Prostate gland (tissue), 2 donors: Measurements from ENCODE around the gene FAM168A.

ENCODE experiments used
- POLR2A ChIP-seq: fragments of 450-650 bp; IDR thresholded peaks from one replicate; pipeline ENCODE4 v1.6.1; 2016; ENCODE audit warnings: antibody characterized with exemption, mild to moderate bottlenecking
- TF ChIP-seq, protein P1 (sequence below), 4 experiments: fragments of 200-600 bp in 2 of 4; fragments of 450-650 bp in 2 of 4; sonication (generic) in 2 of 4; IDR thresholded peaks; 1 replicate in 3 of 4; 2 replicates in 1 of 4; pipeline ENCODE4 v1.5.1; 2016 to 2019; ENCODE audit warnings: antibody characterized with exemption in 4 of 4, mild to moderate bottlenecking in 2 of 4, moderate library complexity in 2 of 4

DNA sequence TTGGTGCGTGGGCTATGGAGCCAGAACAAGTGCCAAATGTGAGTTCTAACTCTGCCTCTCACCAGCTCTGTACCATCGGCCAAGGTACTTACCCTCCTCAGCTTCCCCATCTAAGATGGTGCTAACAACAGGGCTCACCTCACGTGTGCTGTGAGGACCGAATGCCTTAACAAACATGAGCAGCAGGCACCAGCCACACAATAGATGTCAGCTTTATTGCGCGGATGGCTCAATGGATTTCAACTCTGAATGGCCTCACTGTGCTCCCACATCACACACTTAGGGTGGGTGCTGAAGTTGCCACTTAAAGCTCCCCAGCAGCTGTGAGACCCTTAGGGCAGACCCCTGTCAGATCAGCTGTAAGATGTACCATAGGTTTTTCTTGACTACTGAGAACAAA is 197.6 kb downstream of the FAM168A start:
- TF ChIP-seq, protein P1, sequence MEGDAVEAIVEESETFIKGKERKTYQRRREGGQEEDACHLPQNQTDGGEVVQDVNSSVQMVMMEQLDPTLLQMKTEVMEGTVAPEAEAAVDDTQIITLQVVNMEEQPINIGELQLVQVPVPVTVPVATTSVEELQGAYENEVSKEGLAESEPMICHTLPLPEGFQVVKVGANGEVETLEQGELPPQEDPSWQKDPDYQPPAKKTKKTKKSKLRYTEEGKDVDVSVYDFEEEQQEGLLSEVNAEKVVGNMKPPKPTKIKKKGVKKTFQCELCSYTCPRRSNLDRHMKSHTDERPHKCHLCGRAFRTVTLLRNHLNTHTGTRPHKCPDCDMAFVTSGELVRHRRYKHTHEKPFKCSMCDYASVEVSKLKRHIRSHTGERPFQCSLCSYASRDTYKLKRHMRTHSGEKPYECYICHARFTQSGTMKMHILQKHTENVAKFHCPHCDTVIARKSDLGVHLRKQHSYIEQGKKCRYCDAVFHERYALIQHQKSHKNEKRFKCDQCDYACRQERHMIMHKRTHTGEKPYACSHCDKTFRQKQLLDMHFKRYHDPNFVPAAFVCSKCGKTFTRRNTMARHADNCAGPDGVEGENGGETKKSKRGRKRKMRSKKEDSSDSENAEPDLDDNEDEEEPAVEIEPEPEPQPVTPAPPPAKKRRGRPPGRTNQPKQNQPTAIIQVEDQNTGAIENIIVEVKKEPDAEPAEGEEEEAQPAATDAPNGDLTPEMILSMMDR (IDR thresholded peaks at IDR 0.05) = no peak
- TF ChIP-seq POLR2A = no peak
